Measurements from ENCODE around the gene KIF18B.

Gene KIF18B

GRCh38 chr17:44935116-44935515, 12.5 kb downstream of the KIF18B start:
- DNase-seq (ENCODE audit: low spot score) = no peak

- DNase-seq (ENCODE audit: low spot score) = no peak
These were observed 12.8 kb downstream of the KIF18B start for GRCh38 chr17:44934745-44935105.

- DNase-seq (ENCODE audit: low spot score) = no peak
These were observed 13.5 kb downstream of the KIF18B start for GRCh38 chr17:44933824-44934744.

DNA sequence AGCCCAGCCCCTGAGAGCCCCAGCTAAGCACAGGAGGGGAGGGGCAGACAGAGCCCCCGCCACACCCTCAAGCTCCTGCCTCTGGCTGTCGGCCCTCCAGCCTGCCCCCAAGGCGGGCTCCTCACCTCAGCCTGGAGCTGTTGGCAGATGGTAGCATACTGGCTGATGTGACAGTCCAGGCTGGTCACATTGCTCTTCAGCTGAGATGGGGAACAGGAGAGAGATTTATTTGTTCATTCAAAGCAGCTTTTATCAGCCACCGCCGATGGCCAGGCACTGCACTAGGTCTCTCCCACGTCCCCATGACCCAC, 14.8 kb downstream of the KIF18B start:
- no peak for DNase-seq (ENCODE audit: low spot score)

DNA sequence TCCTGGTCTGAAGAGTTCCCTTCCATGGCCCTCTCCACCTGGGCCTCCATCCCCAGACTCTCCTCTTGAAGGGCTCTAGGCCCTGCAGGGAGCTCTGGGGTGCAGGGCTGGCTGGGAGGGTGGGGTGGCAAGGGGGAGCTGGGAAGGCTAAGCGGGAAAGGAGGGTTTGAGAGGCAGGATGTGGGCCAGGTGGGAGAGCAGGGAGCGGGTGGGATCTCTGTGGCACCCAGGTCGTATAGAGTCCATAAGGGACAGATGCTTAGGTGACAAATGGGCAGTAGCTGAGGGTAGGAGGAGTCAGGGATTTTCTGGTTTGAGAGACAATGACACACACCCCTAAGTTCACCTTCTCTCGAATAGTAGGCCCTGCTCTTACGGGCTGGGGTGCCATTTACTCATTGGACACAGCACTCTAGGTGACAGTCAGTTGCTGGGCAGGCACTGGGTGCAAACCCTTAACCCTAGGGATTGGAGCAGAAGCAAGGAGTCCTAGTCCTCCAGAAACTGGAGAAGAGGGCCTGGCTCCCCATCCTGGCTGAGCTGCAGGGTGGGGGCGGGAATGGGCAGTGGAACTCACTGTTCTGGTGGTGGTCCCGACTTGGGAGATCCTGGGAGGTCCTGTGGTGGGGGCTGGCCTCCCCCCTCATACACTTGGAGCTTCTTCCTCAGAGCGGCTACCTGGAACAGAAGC, 15.3 kb downstream of the KIF18B start:
- DNase-seq (ENCODE audit: low spot score) = no peak

DNA sequence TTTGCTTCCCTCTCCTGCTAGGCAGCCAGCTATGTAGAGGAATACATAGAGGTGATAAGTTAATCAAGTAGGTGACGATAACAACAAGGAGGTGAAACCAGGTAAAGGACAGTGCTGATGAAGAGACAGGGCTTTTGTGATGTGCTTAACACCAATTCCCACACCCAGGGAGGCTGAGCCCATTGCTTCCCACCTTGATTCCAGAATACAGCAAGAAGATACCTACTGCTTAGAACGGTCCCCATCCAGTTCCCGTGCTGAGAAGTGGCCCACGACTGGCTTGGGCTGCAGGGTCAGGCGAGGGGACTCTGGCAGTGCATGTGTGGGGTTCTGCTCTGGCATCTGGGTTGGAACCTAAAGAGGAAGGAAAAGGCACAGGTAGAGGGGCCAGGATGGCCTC, 16.2 kb downstream of the KIF18B start:
- no peak for DNase-seq (ENCODE audit: low spot score)

- DNase-seq (ENCODE audit: low spot score) = no peak
These were observed 16.9 kb downstream of the KIF18B start for GRCh38 chr17:44930667-44931066.

- DNase-seq (ENCODE audit: low spot score) = no peak
These were observed 18.4 kb downstream of the KIF18B start for GRCh38 chr17:44928950-44929720.

GRCh38 chr17:44928136-44928535, 19.4 kb downstream of the KIF18B start:
- DNase-seq (ENCODE audit: low spot score) = no peak

DNA sequence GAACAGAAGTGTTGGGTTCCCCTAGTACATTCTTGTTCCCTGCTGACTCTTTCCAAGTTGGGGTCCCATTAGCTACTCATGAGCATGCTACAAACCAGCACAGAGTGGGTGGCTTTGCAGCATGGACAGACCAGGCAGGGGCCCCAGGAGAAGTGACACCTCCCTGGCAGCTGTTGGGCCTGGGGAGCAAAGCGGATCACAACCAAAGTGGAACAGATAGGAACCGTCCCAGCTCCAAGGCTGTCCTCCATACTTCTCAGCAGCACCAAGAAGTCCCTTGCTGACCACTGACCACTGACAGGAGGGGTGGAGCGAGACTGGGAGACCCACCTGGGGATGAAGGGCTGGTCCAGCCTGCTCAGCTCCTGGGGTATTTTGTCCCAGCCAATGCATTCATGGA, 19.9 kb downstream of the KIF18B start:
- DNase-seq (ENCODE audit: low spot score) = no peak

DNA sequence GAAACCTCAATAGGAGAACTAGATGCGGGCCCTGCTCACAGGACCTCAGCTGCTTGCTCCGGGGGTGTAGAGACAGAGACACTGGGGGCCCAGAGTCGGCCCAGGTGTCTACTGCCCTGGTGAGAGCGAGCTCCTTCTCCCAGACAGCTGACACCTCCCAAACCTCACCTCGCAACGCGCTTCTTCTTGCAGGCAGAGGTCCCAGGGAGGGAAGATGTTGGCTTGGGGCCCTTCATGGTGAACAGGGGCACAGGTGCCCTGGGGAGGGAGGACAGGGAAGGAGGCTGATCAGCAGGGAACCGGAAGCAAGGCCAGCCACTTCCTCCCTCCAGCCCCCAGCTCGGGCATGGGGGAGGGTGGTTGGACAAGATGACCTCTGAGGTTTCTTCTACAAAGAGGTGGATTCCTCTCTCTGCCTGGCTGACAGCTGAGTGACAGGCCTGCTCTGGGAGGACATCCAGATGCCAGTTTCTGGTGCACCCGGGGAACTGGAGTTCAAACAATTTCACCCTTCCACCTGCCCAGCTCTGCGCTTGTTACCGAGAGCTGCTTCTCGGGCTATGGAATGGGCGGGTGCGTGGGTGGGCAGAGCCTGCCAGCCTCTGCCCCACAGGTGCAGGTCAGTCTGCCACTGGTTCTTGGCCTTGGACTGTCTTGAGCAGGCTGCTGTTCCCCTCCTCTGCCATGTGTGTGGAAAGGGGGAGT, 20.6 kb downstream of the KIF18B start:
- DNase-seq (ENCODE audit: low spot score) = no peak

DNA sequence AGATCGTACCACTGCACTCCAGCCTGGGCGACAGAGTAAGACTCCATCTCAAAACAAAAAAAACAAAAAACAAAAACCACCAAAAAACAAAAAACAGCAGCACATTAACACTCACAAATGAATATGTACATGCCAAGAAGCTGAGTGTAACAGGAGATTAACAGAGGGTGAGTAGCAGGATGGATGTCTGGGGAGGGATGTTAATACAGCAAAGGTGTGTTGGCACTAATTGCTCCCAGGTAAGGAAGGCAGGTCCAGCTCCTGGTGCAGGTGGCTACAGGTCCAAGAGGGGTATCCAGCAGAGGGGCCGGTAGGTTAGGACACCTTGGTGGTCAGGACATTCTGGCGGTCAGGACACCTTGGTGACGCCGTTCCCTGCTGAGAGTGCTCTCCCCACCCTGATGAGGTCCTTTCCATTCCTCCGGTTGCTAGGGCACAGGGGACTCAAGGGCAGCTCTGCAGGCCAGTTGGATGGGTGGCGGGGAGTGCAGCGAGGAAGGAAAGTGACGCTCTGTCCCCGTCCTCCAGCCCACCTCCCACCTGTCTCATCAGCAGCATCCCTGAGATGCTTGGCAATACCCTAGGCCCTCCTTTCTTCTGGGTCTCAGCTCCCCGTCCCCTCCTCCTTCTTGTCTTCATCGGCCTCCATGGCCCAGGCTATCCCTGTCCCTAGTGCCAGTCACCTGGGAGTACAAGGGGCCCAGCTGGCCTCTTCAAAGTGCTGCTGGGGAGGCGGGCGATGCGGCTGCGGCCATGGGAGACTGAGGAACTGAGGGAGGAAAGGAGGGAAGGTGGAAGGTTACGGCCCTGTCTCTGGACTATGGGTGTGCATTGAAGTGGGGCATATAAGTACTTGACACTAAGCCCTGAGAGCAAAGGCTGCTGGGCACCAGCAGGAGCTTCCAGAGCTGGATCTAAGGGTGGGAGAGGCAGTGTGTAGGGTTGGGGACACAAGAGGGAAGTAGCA, 21.6 kb downstream of the KIF18B start:
- no peak for DNase-seq (ENCODE audit: low spot score)

GRCh38 chr17:44924107-44924544, 23.4 kb downstream of the KIF18B start:
- no peak for DNase-seq (ENCODE audit: low spot score)

GRCh38 chr17:44922746-44923470, 24.7 kb downstream of the KIF18B start:
- no peak for DNase-seq (ENCODE audit: low spot score)

- no peak for DNase-seq (ENCODE audit: low spot score)
These were observed 25.4 kb downstream of the KIF18B start for GRCh38 chr17:44922136-44922535.

GRCh38 chr17:44921122-44921882, 26.3 kb downstream of the KIF18B start:
- DNase-seq (ENCODE audit: low spot score) = no peak

DNA sequence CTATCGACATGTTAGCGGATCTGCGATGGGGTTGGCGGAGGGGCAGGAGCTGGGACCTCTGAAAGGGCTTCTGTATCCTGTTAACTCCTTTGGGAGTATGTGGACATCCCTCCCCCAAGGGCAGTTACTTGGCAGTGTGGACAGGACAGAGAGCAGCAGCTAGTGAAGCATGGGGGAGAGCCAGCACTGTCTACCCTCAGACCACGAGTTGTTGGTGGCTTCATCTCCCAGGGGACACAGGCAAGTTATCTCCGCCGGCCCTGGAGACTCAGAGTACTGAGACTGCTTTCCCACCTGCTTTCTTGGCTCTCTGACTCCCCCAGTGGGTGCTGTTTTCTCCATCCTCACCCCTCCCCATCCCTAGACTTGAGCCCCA, 27.0 kb downstream of the KIF18B start:
- no peak for DNase-seq (ENCODE audit: low spot score)

- DNase-seq (ENCODE audit: low spot score) = peak; percentile 82
These were observed 27.5 kb downstream of the KIF18B start for GRCh38 chr17:44919885-44920564.

- DNase-seq (ENCODE audit: low spot score) = no peak
These were observed 28.2 kb downstream of the KIF18B start for GRCh38 chr17:44919411-44919810.
